HG02798 (cell line): ENCODE measurements around the gene ADCYAP1R1.

Experiments
- ATAC-seq: cut with Tn5 transposase; IDR thresholded peaks from one replicate; pipeline ENCODE4 v1.9.1; 2021; ENCODE audit warnings: mild to moderate bottlenecking; ENCODE audit not compliant: unreplicated experiment, poor library complexity

Gene ADCYAP1R1

DNA sequence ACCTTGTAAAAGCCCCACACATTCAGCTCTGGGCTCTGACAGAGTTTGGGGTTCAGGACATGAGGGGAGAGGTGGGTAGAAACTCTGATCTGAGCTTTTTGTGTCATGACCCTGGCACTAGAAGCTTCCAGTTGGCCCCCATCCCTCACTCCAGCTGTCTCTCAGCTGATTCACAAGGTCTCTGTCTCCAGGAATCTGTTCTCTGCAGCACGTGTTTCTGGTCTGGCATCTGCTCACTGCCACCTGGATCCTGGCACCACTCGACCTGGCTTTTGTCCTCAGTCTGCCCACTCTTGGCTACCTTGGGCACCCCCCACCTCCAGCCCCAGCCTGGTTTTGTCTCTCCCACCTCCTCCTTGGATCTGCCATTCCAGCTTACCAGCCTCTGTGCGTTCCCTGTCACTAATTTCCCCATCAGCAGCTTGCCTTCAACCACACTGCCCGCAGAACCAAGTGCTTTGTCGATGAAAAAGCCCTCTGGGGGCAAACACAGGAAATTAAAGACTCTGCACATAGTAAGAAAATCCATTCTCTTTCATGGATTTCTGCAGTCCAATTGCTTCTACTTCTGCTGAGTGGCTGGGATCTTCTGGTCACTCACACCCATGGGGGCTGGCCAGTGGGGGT lies 18.3 kb upstream of the ADCYAP1R1 start:
- no peak for ATAC-seq

DNA sequence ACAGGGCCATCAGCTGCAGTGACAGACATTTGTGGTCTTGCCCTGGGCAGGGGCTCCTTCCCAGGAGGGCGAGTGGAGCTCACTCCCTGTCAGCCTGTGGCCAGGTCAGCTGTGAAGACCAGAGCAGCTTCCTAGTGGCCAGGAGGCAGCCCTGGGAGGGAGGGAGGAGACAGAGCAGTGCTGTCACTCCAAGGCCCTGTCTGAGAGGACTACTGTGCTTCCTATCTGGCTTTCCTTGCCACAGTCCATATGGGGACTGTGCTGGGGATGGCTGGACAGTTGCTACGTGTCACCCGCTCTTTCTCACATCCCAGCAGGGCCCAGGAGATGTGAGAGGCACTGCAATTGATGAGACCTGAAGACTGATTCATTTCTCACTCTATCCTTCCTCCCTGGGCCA lies 15.2 kb upstream of the ADCYAP1R1 start:
- ATAC-seq = no peak

DNA sequence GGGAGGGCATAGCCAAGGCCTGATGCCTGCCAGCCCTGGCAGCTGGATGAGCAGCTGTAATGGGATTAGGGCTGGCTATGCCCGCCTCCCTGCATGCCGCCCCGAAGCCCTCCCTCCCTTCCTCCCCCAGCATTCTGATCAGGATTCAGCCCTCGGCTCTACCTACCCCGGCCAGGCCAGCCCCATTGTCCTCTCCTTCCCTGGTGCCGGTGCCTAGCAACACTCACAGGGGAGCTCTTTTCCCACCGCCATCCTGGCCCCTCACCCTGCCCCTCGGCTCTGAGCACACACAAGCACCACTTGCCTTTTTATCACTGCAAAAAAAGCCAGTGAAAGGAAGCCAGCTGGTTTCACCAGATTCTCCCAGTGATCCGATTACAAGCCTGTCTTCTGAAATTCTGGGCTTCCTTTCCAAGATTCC lies 9.0 kb upstream of the ADCYAP1R1 start:
- ATAC-seq = no peak

DNA sequence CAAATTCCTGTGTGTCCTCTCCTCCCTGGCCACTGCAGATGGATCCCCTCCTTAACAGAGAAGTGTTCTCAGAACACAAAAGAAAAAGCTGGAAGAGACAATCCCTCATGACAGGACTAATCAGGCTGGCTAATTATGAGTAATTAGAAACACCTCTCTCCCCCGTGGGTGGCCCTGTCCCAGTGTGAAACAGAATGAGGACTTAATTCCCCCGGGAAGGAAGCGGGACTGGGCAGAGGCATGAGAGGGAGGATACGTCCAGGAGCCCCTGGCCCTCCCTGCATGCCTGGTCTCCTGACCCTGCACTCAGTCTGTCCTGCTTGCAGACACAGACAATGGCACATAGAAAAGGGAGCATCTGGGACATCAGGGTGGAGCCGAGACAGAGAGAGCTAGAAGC lies 7.6 kb upstream of the ADCYAP1R1 start:
- ATAC-seq = no peak

DNA sequence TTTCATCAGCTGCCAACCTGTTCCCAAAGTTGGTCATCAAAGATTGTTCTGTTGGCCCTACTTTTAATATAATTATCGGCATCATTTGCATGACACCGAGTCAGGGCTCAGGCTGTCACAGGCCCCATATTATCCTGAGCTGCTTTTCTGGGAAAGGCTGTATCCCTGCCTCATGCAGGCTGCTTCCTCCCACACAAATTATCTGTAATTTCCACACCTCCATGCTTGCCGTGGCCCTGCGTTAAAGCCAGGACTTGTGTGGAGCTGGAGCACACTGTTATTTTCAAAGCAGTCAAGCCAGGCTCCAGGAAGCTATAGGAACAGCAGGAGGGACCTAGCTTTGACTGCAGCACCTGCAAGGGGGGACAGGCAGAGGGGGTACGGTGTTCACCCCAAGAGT lies 5.4 kb upstream of the ADCYAP1R1 start:
- ATAC-seq = no peak

DNA sequence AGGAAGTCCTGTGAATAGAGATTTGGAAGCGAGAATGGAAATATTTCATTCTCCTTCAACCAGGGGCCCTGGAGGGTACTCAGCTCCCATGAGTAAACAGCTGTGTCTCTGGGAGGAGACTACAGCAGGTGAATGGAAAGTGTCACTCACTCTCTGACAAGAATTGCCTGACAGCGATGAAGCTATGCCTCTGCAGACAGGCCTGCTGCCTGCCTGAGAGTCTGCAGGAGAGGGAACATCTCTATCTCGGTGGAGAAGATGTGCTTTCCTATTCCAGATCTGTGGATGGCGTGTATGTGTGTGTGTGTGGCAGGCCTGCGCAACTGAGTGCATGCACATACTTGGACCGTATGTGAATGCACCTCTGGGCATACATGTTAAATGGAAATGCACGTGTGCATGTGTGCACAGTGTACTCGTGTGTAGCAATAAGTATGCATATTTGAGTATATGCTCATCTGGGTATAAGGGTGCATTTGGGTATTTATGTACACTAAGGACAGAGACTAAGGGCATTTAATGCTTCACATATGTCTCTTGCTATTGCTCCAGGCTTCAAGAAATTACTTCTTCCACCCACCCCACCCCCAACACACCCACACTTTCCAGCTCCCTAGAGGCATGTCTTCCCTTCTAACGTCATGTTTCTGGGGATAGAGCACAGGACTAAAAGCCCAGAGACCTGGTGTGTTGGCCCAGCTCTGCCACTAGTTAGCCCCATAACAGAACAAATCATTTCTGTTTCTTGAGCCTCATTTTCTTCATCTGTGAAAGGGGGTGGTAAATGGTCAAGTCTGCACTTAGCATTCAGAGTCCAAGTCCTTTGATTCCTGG lies 4.6 kb upstream of the ADCYAP1R1 start:
- ATAC-seq = no peak

DNA sequence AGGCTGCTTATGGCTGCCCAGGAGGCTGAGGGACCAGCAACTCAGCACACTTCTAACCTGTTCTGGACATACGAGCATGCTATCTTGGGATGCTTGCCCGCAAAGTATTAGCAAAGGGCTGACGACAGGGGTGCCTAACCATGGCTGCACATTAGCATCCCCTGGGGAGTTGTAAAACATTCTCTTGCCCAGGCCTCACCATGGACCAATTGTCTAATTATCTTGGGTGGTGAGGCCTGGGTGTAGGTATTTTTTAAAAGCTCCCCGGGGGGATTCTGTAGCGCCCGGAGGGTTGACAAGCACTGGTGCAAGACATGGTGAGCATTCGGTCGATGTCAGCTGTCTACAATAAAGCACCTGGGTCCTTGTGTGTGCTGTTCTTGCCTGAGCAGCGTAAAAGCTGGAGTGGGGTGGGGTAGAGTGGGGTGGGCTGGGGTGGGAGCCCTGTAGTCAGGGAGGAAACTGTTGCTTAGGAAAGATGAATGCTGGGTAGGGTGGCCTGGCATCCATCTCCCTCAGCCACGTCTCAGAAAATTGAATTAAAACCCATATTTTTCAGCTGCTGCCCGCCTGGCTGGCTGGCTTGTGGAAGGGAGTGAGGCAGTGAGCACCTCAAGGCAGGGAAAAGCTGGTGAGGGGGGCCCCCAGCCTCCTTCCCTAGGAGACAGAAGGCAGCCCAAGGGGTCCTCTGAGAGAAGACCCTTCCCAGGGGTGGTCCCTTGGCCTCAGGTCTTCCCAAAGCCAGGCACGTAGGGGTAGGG lies 2.9 kb upstream of the ADCYAP1R1 start:
- no peak for ATAC-seq

DNA sequence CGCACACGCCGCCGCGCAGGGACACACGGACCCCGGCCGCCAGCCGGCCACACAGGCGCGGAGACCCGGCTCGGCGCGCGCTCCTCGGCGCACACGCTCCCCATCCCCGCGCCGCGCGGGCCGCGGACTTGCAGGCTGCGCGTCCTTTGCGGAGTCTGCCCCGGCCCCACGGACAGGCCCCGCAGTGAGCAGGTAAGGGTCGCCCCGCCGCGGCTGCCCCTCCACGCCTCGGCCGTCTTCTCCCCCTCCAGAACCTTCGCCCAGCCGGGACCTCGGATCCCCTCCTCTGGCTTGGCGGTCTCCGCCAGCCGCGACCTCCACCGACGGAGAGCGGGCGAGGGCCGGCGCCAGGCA lies 356 bp downstream of the ADCYAP1R1 start:
- no peak for ATAC-seq

DNA sequence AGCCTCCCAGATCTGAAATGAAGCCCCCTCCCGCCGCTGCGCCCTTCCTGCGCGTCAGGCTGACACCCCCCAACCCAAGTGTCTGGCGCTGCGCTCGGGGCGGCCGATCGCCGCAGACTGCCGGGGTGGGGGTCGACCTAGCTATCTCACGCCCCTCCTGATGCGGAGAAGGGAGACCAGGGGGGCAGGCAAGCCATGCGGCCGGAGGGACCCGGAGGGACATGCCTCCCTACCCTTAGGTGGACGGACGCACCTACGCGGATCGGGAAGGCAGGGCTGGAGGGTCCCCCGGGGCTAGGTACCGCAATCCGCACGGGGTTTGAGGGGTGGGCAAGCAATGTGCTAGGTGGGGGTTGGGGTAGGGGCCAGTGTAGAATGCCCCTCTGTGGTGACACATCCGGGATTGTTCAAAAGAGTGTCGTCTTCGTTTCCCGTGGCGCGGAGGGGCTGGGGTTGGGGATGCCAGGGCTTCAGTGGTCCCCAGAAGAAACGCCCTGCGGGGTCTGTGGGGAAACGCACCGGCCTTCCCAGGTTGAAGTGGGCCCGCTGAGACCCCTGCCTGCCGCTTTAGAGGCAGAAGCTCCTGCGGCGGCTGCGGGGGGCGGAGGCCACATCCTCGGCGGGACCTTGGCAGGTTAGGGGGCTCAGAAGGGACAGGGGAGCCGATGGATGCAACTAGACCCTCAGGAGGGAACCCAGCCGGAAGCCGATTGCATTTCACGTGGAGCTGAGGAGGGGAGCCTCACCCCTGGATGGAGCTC lies 913 bp downstream of the ADCYAP1R1 start:
- no peak for ATAC-seq

DNA sequence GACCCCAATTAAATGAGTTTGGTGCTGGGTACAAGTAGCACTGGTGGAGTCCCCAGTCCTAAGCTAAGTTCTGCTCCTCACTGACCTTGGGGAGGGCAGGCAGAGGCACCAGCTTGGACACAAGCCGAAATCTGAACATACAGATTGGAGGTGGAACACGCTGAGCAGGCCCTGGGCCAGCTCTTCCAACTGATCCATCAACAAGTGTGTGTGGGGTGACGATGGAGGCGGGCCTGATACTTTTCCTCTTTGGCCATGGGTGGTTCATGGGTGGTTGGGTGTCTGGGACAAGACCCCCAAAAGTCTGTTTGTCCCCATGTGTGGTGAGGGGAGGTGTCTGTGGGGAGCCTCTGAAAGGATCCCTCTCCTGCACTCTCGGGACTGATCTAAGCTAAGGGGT lies 1.9 kb downstream of the ADCYAP1R1 start:
- ATAC-seq = no peak

DNA sequence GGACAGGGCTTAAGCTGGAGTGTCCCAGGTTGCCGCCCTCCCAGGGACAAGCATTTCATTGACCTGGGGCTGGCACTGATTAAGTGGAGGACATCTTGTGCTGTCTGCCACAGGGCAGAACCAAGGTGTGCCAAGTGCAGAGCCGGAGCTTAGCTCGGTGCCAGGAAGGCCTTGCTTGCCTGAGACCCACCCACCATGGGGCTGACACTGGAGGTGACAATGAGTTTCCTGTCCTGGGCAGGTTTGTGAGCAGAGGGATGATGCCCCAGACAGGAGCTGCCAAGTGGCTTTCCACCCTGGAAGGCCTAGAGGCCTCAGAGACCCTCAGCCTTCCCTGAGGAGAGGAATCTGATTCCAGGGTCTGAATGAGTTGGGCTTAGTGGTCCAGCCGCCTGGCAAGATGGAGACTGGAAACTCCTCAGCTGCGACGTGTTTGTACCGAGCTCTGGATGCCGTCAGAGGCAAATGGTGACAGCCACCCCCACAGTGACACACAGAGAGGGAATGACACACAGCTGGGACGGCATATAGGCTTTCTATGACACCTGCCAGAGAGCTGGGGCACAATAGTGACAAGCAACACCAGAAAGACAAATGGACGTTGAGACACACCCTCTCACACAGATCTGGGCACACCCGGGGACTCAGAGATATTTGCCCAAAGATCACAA lies 2.6 kb downstream of the ADCYAP1R1 start:
- no peak for ATAC-seq

DNA sequence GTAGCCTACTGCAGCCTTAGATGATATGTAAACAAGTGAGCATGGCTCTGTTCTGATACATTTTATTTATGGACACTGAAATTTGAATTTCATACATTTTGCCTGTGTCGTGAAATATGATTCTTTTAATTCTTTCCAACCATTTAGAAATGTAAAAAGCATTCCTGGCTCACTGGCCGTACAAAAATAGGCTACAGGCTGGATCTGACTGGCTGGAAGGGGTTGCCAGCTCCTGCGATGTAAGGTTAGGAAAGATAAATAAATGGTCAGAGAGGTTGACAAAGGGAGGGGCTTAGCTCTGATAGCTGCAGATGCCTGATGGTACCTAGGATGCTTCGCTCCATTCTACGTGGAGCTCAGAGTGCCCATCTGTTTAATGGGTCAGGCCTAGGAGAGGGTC lies 3.4 kb downstream of the ADCYAP1R1 start:
- no peak for ATAC-seq

DNA sequence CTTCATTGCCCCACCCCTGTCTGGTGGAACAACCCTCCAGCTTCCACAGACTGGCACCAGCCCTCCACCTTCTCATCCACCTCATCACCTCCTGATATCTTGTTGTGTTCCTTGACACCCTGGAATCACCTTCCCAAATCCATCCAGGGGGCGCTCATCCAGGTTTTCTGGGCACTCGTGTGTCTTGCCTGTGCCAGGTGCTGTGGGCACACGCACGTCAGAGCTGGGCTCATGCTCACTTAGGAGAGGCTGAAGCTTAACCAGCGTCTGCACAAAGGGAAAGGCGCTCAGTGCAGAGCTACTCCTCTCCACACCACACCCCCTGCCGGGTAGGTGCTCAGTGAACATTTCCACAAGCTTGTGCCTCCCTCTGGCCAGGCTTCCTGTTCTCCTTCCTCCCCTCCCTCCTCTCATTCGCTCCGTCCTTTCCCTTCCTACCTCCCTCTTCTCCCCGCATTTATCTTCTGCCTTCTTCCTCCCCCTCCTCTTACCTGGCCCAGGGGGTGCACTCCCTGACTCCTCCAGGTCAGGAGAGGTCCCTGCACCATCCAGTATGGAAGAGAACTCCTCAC lies 4.8 kb downstream of the ADCYAP1R1 start:
- ATAC-seq = no peak

DNA sequence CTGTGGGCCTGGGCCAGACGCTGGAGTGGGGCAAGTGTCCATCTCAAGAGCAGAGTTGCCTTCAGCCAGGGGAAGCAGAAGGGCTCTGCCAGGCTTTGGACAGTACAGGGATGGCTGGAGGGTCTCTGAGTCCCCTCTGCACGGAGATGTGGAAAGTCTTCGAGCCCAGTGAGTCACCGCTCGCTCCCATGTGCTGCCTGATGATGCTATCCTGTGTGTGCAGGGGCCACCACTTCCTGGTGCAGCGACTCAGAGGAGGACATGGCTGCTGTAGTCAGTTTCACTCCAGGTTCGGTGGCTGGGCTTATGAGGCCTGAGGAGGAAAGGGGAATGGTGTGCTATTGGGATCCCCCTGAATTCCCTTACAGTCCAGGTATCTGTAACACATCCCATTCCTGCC lies 6.0 kb downstream of the ADCYAP1R1 start:
- no peak for ATAC-seq

DNA sequence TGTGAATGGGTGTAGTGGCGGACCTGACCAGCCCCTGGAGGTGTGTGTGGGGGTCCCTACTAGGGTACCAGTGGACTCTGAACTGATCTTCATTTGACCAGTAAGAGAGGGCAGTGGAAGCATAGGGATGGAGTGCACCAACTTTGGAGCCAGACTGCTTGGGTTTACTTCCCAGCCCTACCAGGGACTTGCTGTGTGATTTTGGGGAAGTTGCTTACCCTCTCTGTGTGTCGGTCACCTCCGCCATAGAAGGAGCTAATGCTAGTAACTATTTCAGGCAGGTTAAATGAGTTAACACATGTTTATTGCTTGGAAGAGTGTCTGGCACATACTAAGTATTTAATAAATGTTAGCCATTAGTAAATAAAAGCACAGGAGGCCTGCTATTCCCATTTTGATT lies 6.6 kb downstream of the ADCYAP1R1 start:
- ATAC-seq = no peak

DNA sequence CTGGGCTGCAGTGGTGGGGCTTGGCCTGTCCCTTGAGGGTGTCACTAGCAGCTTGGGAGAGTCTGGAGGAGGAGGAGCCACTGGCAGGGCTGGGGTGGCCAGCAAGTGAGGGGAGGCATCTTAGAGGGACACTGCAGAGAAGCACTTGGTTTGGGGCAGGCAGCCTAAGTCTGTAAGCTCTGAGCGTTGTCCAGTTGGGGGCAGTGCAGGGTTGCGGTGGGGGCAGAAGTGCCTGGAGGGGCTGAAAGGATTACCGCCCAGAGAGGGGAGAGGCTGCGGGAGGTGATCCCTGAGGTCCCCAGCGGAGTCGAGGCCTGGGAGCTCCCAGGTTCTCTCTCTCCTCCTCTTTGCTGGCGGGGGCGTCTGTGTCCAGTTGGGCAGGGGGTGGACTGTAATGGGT lies 7.4 kb downstream of the ADCYAP1R1 start:
- ATAC-seq = no peak

DNA sequence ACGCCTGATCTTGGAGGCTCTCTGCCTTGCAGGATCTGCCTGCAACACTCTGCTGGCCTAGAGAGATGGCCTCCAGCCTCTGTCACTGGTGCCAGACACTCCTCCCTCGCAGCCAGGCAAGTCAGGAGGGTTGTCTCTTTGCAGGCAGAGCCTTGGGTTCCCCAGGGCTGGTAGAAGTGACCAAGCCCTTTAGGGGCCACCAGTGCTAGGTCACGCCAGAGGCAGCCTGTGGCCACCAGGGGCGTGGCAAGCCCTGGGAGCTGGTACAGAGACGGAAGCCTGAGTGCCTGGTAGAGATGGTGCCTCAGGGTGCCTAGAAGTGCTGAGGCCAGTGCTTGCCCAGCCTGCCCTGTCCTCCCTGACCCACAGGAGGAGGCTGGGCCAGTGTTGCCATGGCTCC lies 9.1 kb downstream of the ADCYAP1R1 start:
- ATAC-seq = no peak

DNA sequence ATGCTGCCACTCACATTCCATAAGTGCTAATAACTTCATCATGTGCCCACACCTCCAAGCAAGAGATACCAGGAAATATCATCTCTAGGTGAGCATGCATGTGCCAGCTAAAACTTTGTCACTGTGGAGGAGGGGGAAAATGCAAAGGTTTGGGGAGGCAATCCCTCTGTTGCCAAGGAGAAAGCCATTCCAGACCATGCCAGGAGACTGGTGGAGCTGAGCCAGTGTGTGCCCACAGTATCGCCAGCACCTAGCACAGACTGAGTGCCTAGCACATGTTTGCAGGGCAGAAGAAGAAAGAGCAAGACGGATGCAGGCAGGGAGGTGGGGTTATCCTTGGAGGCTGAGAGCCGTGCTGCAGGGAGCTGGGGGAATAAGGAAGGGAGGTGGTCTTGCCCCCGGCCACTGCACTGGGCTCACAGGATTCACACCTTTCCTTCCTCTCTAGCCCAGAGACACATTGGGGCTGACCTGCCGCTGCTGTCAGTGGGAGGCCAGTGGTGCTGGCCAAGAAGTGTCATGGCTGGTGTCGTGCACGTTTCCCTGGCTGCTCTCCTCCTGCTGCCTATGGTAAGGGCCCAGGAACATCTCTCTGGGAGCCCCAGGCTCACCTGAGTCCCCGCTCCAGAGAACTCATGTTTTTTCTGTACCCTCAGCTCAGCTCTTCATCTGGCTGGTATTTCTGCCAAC lies 10.8 kb downstream of the ADCYAP1R1 start:
- ATAC-seq = no peak

DNA sequence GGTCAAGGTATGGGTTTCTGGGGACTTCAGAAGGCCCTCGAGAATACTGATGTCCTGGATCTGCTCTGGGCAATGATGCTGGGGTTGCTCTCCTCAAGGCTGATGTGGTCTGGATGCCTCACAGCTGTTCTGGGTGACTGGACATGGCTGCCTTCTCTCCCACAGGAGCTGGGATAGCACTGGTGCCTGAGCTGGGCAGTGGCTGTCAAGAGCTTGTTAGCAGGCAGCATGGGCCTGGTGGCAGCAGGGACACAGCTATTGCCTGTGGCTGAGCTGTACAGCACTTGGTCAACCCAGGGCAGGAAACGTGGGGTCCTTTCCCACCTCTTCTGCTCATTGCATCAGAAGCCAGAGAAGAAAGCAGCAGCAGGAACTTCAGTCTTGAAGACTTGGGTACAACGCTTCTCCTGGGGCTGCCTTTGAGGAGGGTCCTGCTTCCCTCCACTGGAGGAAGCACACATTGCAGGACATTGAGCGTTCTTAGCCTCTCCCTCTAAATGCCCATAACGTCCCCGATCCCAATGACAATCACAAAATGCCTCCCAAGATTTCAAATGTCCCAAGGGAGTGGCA lies 13.0 kb downstream of the ADCYAP1R1 start:
- ATAC-seq = no peak
